Endothelial cell of umbilical vein (primary cell): ENCODE data around the gene ASB13. TPM values are rescaled to one million over a fixed set of nuclear protein-coding genes. Genes with fewer than 3 reads are reported as not detected.

Experiments used
- BruUV-seq: library from RNA; stranded (reverse); fragments of 400-500 nt; replicated peaks from 2 replicates; lab custom pipeline; 2021; lab: Mats Ljungman, UMichigan
- CTCF ChIA-PET: fragments of 300-600, 350-600 bp; sonication (Branson Sonifier 250); formaldehyde crosslinking; loops from one replicate; lab custom pipeline; 2021; ENCODE audit warnings: antibody characterized with exemption, inconsistent platforms; lab: Charles Lee
- POLR2A ChIA-PET: fragments of 300-600, 350-600 bp; sonication (Branson Sonifier 250); formaldehyde crosslinking; loops from one replicate; lab custom pipeline; 2021; ENCODE audit warnings: antibody characterized with exemption, inconsistent platforms; lab: Charles Lee
- DNase-seq: peaks from one replicate; pipeline ENCODE4 v3.0.0-alpha.2; 2011; ENCODE audit warnings: low read depth, low spot score
- FAIRE-seq: peaks from 2 replicates; lab custom pipeline; 2011; peaks lifted over from hg19 to GRCh38; lab: Jason Lieb, UNC
- H2AFZ ChIP-seq: 2 replicates; pipeline ENCODE4 v1.6.0; 2012; ENCODE audit warnings: low read depth, low read length, control low read depth, inconsistent platforms
- H3K27ac ChIP-seq: 2 replicates; pipeline ENCODE4 v1.5.1; 2011; ENCODE audit warnings: low read depth, mild to moderate bottlenecking, control low read depth, low read length, moderate library complexity; ENCODE audit not compliant: insufficient read depth
- H3K27me3 ChIP-seq, 2 experiments: 2 replicates each; pipeline versions ENCODE4 v1.6.0 to v1.6.1; 2011; ENCODE audit warnings: low read length in 2 of 2, mixed read lengths in 1 of 2; ENCODE audit not compliant: control insufficient read depth in 2 of 2, insufficient read depth in 2 of 2
- H3K36me3 ChIP-seq, 2 experiments: 2 replicates in 1 of 2; 3 replicates in 1 of 2; pipeline ENCODE4 v1.5.1; 2011; ENCODE audit warnings: low read length in 2 of 2, mild to moderate bottlenecking in 1 of 2, moderate library complexity in 1 of 2; ENCODE audit not compliant: control insufficient read depth in 2 of 2, insufficient read depth in 2 of 2; ENCODE audit errors: extremely low read depth in 1 of 2
- H3K4me1 ChIP-seq: 3 replicates; pipeline ENCODE4 v1.5.1; 2011; ENCODE audit warnings: mild to moderate bottlenecking, low read length; ENCODE audit not compliant: control insufficient read depth, insufficient read depth; ENCODE audit errors: extremely low read depth
- H3K4me2 ChIP-seq: 2 replicates; pipeline ENCODE4 v1.6.1; 2011; ENCODE audit warnings: low read length, control low read depth, mixed read lengths; ENCODE audit not compliant: insufficient read depth
- H3K4me3 ChIP-seq, 3 experiments: fragments of 200-600 bp in 1 of 3; sonication (generic), shearing (Covaris generic) in 1 of 3; replicated peaks in 1 of 3; 2 replicates each; pipeline ENCODE4 v1.5.1; 2011 to 2016; ENCODE audit warnings: control low read depth in 3 of 3, low read length in 3 of 3, mild to moderate bottlenecking in 2 of 3, inconsistent platforms in 1 of 3, low read depth in 1 of 3, moderate library complexity in 1 of 3; ENCODE audit not compliant: insufficient read depth in 1 of 3
- H3K79me2 ChIP-seq: 2 replicates; pipeline ENCODE4 v1.6.0; 2012; ENCODE audit warnings: low read length, inconsistent platforms; ENCODE audit not compliant: control insufficient read depth, insufficient read depth
- H3K9ac ChIP-seq: replicated peaks from 2 replicates; pipeline ENCODE3; 2011; ENCODE audit warnings: low read length, control low read depth; ENCODE audit not compliant: insufficient read depth; ENCODE audit errors: extremely low read depth
- H3K9me1 ChIP-seq: replicated peaks from 3 replicates; pipeline ENCODE4 v1.6.0; 2011; ENCODE audit warnings: mild to moderate bottlenecking, low read length; ENCODE audit not compliant: control insufficient read depth, insufficient read depth; ENCODE audit errors: extremely low read depth
- H3K9me3 ChIP-seq: replicated peaks from 2 replicates; pipeline ENCODE4 v1.5.1; 2012; ENCODE audit warnings: low read length, inconsistent platforms; ENCODE audit not compliant: control insufficient read depth, insufficient read depth
- H4K20me1 ChIP-seq: replicated peaks from 2 replicates; pipeline ENCODE3; 2011; ENCODE audit warnings: mild to moderate bottlenecking, low read length; ENCODE audit not compliant: control insufficient read depth, insufficient read depth; ENCODE audit errors: extremely low read depth
- EZH2 ChIP-seq: IDR thresholded peaks from 2 replicates; pipeline ENCODE4 v1.6.1; 2012; ENCODE audit warnings: borderline replicate concordance, low read depth, mild to moderate bottlenecking, moderate library complexity, low read length, inconsistent platforms; ENCODE audit not compliant: severe bottlenecking
- FOS ChIP-seq: IDR thresholded peaks from 2 replicates; pipeline ENCODE4 v1.6.1; 2011; ENCODE audit warnings: mild to moderate bottlenecking, low read length, moderate library complexity, borderline replicate concordance; ENCODE audit not compliant: insufficient read depth
- GATA2 ChIP-seq: IDR thresholded peaks from 2 replicates; pipeline ENCODE4 v1.7.0; 2011; ENCODE audit warnings: low read depth, mild to moderate bottlenecking, moderate library complexity, mixed read lengths, low read length; ENCODE audit not compliant: insufficient read length, insufficient read depth
- JUN ChIP-seq: IDR thresholded peaks from 2 replicates; pipeline ENCODE4 v1.6.1; 2011; ENCODE audit warnings: borderline replicate concordance, low read depth; ENCODE audit not compliant: insufficient read length, insufficient read depth
- MYC ChIP-seq: IDR thresholded peaks from one replicate; pipeline ENCODE4 v1.6.1; 2011; ENCODE audit warnings: mild to moderate bottlenecking, low read depth, low read length
- POLR2A ChIP-seq: IDR thresholded peaks from 2 replicates; pipeline ENCODE4 v1.6.1; 2012; ENCODE audit warnings: low read depth, mild to moderate bottlenecking, control low read depth, low read length
- POLR2AphosphoS5 ChIP-seq: IDR thresholded peaks from 2 replicates; pipeline ENCODE4 v1.6.1; 2012; ENCODE audit warnings: low read depth, mild to moderate bottlenecking, control low read depth, low read length, moderate library complexity; ENCODE audit not compliant: insufficient read depth
- dilution Hi-C: fragments of 300-500 bp; cut with MboI; formaldehyde crosslinking; loops from one replicate; pipeline ENCODE4 v1.15.0; 2019; ENCODE audit warnings: low sequenced_read_pairs; ENCODE audit not compliant: extremely low pct_ligation_motif_present
- intact Hi-C: fragments of 100-400 bp; cut with micrococcal nuclease; formaldehyde crosslinking; loops from one replicate; pipeline ENCODE4 v1.10.0; 2022
- polyA plus RNA-seq, 4 experiments: library from polyadenylated mRNA; depleted of rRNA in 3 of 4; stranded (reverse) in 3 of 4; unstranded in 1 of 4; fragments of >200 nt; gene quantifications; 2 replicates each; pipeline versions ENCODE4 v1.2.1 to v1.2.3, GENCODE V29; 2011 to 2012; ENCODE audit warnings: missing spikeins in 1 of 4
- total RNA-seq: library from RNA; stranded (reverse); gene quantifications from 2 replicates; pipeline ENCODE4 v1.2.3, GENCODE V29; 2021
- TF ChIP-seq, protein P1 (sequence below), 2 donors: IDR thresholded peaks; 1 replicate in 1 of 2; 2 replicates in 1 of 2; pipeline ENCODE4 v1.5.1; 2011; ENCODE audit warnings: low read length in 2 of 2, mild to moderate bottlenecking in 2 of 2, moderate library complexity in 2 of 2, control low read depth in 1 of 2, inconsistent platforms in 1 of 2, low read depth in 1 of 2; ENCODE audit not compliant: insufficient read depth in 1 of 2; ENCODE audit errors: extremely low read depth in 1 of 2
- TF ChIP-seq, protein P2 (sequence below): IDR thresholded peaks from 2 replicates; pipeline ENCODE4 v1.6.1; 2011; ENCODE audit not compliant: insufficient read depth, insufficient read length

Gene ASB13
- total and polyA plus RNA-seq, 2 donors (not counting 3 experiments of a cell fraction or from before 2014, with no cell fraction given), result 6.3 to 7.3 TPM

GRCh38 chr10:5688587-5688986 is 22.2 kb upstream of the ASB13 start:
- H3K79me2 ChIP-seq, result peaks cover 73% of the 10 kb centered on the region
- DNase-seq (no peak), FAIRE-seq (no peak)
- intact Hi-C loops (no loop called here), dilution Hi-C loops (no loop called here)
- ChIA-PET POLR2A (interaction anchor here (0.6 kb wide), 1 partner anchor 189 kb away, joined by 3 read pairs; no protein-coding TSS in a partner anchor), CTCF (no interaction called here)
- H4K20me1 ChIP-seq, result no peaks in the 10 kb centered on the region
- peaks cover 11% of the 10 kb centered on the region for H3K4me1 ChIP-seq
- H3K36me3 ChIP-seq, result no peaks in the 10 kb centered on the region
- no peak overlapping the region for H3K4me3 ChIP-seq
- H3K9me3 ChIP-seq, result no peaks in the 10 kb centered on the region
- no peak overlapping the region for H3K4me2 ChIP-seq
- no peak overlapping the region for H3K9ac ChIP-seq
- no peak overlapping the region for H2AFZ ChIP-seq
- TF ChIP-seq JUN, result no peak
- TF ChIP-seq, protein P1, sequence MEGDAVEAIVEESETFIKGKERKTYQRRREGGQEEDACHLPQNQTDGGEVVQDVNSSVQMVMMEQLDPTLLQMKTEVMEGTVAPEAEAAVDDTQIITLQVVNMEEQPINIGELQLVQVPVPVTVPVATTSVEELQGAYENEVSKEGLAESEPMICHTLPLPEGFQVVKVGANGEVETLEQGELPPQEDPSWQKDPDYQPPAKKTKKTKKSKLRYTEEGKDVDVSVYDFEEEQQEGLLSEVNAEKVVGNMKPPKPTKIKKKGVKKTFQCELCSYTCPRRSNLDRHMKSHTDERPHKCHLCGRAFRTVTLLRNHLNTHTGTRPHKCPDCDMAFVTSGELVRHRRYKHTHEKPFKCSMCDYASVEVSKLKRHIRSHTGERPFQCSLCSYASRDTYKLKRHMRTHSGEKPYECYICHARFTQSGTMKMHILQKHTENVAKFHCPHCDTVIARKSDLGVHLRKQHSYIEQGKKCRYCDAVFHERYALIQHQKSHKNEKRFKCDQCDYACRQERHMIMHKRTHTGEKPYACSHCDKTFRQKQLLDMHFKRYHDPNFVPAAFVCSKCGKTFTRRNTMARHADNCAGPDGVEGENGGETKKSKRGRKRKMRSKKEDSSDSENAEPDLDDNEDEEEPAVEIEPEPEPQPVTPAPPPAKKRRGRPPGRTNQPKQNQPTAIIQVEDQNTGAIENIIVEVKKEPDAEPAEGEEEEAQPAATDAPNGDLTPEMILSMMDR (IDR thresholded peaks at IDR 0.05; ENCODE audit: extremely low read depth in 1 of 2, insufficient read depth in 1 of 2, low read depth in 1 of 2, low read length in 2 of 2), result no peak
- no peak for TF ChIP-seq FOS
- TF ChIP-seq, protein P2, sequence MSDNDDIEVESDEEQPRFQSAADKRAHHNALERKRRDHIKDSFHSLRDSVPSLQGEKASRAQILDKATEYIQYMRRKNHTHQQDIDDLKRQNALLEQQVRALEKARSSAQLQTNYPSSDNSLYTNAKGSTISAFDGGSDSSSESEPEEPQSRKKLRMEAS, result no peak
- no peak for TF ChIP-seq MYC
- TF ChIP-seq POLR2A, result no peak
- no peak for TF ChIP-seq GATA2
- no peak for TF ChIP-seq POLR2AphosphoS5
- no peak for TF ChIP-seq EZH2
- no peaks in the 10 kb centered on the region for H3K27me3 ChIP-seq
- BruUV-seq, result no TSS peak
- no peak overlapping the region for H3K27ac ChIP-seq
- no peaks in the 10 kb centered on the region for H3K9me1 ChIP-seq
